OCI-M2 (cell line): ENCODE measurements around the gene JAK1.

Source experiments
- DNase-seq: peaks from one replicate; lab custom pipeline; 2025; ENCODE audit not compliant: unreplicated experiment; lab: John Stamatoyannopoulos, UW

Gene JAK1

GRCh38 chr1:64801851-64802523, 164.4 kb downstream of the JAK1 start:
- no peak for DNase-seq

DNA sequence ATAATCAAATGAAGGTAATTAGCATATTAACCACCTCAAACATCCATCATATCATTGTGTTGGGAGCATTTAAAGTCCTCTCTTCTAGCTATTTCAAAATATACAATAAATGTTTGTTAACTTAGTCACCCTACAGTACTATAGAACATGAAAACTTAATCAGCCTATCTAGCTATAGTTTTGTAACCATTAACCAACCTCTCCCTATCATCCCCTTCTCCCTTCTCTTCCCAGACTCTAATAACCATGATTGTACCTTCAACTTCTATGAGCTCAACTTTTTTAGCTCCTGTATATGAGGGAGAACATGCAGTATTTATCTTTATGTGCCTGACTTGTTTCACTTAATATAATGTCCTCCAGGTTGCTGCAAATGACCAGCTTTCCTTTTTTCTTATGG, 167.5 kb downstream of the JAK1 start:
- no peak for DNase-seq

GRCh38 chr1:64790832-64791487, 175.4 kb downstream of the JAK1 start:
- no peak for DNase-seq
